DND-41 (cell line): ENCODE measurements around the gene TRIM3.

Experiments
- ATAC-seq: fragments of 200-7000 bp; cut with Tn5 transposase; 3 replicates; pipeline ENCODE4 v1.9.1; 2021; ENCODE audit warnings: low read depth; ENCODE audit not compliant: insufficient read depth
- DNase-seq: peaks from one replicate; pipeline ENCODE4 v3.0.0-alpha.2; 2020
- H2AFZ ChIP-seq: 2 replicates; pipeline ENCODE4 v1.6.0; 2012; ENCODE audit warnings: low read depth, low read length
- H3K27ac ChIP-seq: 2 replicates; pipeline ENCODE4 v1.5.1; 2012; ENCODE audit warnings: low read length, inconsistent platforms
- H3K27me3 ChIP-seq: fragments of 200-600 bp; sonication (generic); 2 replicates; pipeline ENCODE4 v1.6.0; 2012; ENCODE audit warnings: low read length, mild to moderate bottlenecking, inconsistent platforms; ENCODE audit not compliant: insufficient read depth, poor library complexity
- H3K36me3 ChIP-seq: 2 replicates; pipeline ENCODE4 v1.5.1; 2012; ENCODE audit warnings: low read length, inconsistent platforms; ENCODE audit not compliant: insufficient read depth
- H3K4me1 ChIP-seq: 2 replicates; pipeline ENCODE4 v1.5.1; 2012; ENCODE audit warnings: mild to moderate bottlenecking, low read length; ENCODE audit not compliant: insufficient read depth
- H3K4me2 ChIP-seq: 2 replicates; pipeline ENCODE4 v1.6.0; 2012; ENCODE audit warnings: mild to moderate bottlenecking, moderate library complexity, low read length, inconsistent platforms; ENCODE audit not compliant: insufficient read depth
- H3K4me3 ChIP-seq, 2 experiments: fragments of 200-600 bp in 1 of 2; shearing (Covaris generic) in 1 of 2; 2 replicates each; pipeline ENCODE4 v1.5.1; 2012 to 2016; ENCODE audit warnings: inconsistent platforms in 2 of 2, low read length in 2 of 2, mild to moderate bottlenecking in 2 of 2, low read depth in 1 of 2, moderate library complexity in 1 of 2
- H3K79me2 ChIP-seq: 2 replicates; pipeline ENCODE4 v1.6.0; 2012; ENCODE audit warnings: low read length, inconsistent platforms; ENCODE audit not compliant: insufficient read depth
- H3K9ac ChIP-seq: 2 replicates; pipeline ENCODE4 v1.6.0; 2012; ENCODE audit warnings: low read depth, mild to moderate bottlenecking, inconsistent platforms, low read length, moderate library complexity
- H3K9me3 ChIP-seq: 2 replicates; pipeline ENCODE4 v1.5.1; 2012; ENCODE audit warnings: low read length, moderate library complexity, mild to moderate bottlenecking, inconsistent platforms; ENCODE audit not compliant: insufficient read depth, severe bottlenecking
- H4K20me1 ChIP-seq: 2 replicates; pipeline ENCODE4 v1.6.0; 2012; ENCODE audit warnings: low read length; ENCODE audit not compliant: insufficient read depth
- CTCF ChIP-seq: IDR thresholded peaks from 2 replicates; pipeline ENCODE4 v1.5.1; 2012; ENCODE audit warnings: borderline replicate concordance, low read length, moderate library complexity, mild to moderate bottlenecking; ENCODE audit not compliant: poor library complexity, severe bottlenecking; ENCODE audit errors: extremely low read depth
- EZH2 ChIP-seq: IDR thresholded peaks from 3 replicates; pipeline ENCODE4 v1.6.1; 2012; ENCODE audit warnings: borderline replicate concordance, low read depth, mild to moderate bottlenecking, moderate library complexity, low read length, inconsistent platforms; ENCODE audit not compliant: severe bottlenecking

The TRIM3 gene

GRCh38 chr11:6440906-6441358 lies 32.8 kb downstream of the TRIM3 start, which contains the start of gene HPX:
HPX (minus strand) TSS chr11:6440987; CDS start chr11:6440963, 24 bp downstream.
- H3K4me1 ChIP-seq, result 0 out of 2 replicates have a peak, but pooled peaks cover 3% of the 10 kb centered on the region
- no peak for ATAC-seq
- no peak within 1 kb of the TSS for H3K27ac ChIP-seq
- no peaks in the 10 kb centered on the region for H4K20me1 ChIP-seq
- H3K9ac ChIP-seq, result no peak within 1 kb of the TSS
- H2AFZ ChIP-seq, result no peak within 1 kb of the TSS
- no peaks in the 10 kb centered on the region for H3K9me3 ChIP-seq
- H3K4me3 ChIP-seq, result no peak within 1 kb of the TSS
- no peaks in the 10 kb centered on the region for H3K79me2 ChIP-seq
- no peaks in the 10 kb centered on the region for H3K36me3 ChIP-seq
- no peak within 1 kb of the TSS for H3K4me2 ChIP-seq
- no peak for DNase-seq
- no peak for TF ChIP-seq EZH2
- no peak for TF ChIP-seq CTCF
- no peaks in the 10 kb centered on the region for H3K27me3 ChIP-seq

DNA sequence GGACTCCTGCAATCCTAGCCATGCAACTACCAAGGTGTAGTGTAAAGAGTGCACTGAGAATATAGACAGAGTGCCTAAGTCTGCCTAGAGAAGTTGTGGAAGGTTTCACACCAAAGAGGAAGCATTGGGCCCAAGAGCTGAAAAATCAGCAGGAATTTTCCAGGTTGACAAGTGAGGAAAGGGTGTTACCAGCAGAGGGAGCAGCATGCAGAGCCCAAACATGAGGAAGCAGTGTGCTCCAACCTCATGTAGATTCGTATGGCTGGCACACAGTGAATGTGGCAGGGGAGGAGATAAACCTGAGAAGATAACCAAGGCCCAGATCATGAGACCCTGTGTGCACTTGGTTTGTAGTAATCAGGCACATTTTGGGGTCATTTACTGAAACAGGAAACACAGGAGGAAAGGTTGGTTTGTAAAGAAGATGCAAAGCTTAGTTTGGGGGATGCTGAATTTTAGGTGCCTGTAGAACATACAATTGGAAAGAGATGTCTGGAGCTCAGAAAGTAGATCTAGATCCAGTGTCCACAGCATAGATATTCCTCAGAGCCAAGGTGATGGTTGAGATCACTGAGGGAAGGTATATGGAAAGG lies 34.7 kb downstream of the TRIM3 start:
- no peaks in the 10 kb centered on the region for H3K27me3 ChIP-seq
- peak; percentile 78 for TF ChIP-seq CTCF
- TF ChIP-seq EZH2, result no peak
- H3K9ac ChIP-seq, result no peak overlapping the region
- no peaks in the 10 kb centered on the region for H3K79me2 ChIP-seq
- no peaks in the 10 kb centered on the region for H3K36me3 ChIP-seq
- no peak overlapping the region for H3K4me3 ChIP-seq
- peak overlapping the region; percentile 59 for H2AFZ ChIP-seq
- H3K9me3 ChIP-seq, result no peaks in the 10 kb centered on the region
- 0 out of 2 replicates have a peak, but pooled peaks cover 3% of the 10 kb centered on the region for H3K4me1 ChIP-seq
- H3K4me2 ChIP-seq, result no peak overlapping the region
- no peaks in the 10 kb centered on the region for H4K20me1 ChIP-seq
- ATAC-seq (peak; percentile 63; the same call in 2 of the 3 replicates), DNase-seq (peak; percentile 52)
- no peak overlapping the region for H3K27ac ChIP-seq

GRCh38 chr11:6437993-6438392 lies 35.7 kb downstream of the TRIM3 start:
- H4K20me1 ChIP-seq, result no peaks in the 10 kb centered on the region
- no peaks in the 10 kb centered on the region for H3K27me3 ChIP-seq
- no peak overlapping the region for H3K9ac ChIP-seq
- no peak overlapping the region for H2AFZ ChIP-seq
- no peak overlapping the region for H3K27ac ChIP-seq
- H3K4me3 ChIP-seq, result no peak overlapping the region
- no peak for TF ChIP-seq EZH2
- no peak for TF ChIP-seq CTCF
- no peak overlapping the region for H3K4me2 ChIP-seq
- no peaks in the 10 kb centered on the region for H3K36me3 ChIP-seq
- ATAC-seq, result no peak
- H3K79me2 ChIP-seq, result no peaks in the 10 kb centered on the region
- H3K4me1 ChIP-seq, result no peaks in the 10 kb centered on the region
- DNase-seq, result no peak
- no peaks in the 10 kb centered on the region for H3K9me3 ChIP-seq
